Stimulated activated CD4-positive, alpha-beta T cell treated with anti-CD3 and anti-CD28 coated beads, Interleukin-15, amount 100 ng/mL, for 24 hours (primary cell): ENCODE data around the gene OXER1.
A peak's percentile ranks its signal among the peaks of the same experiment; 100 is the strongest.

Experiments
- DNase-seq: peaks from one replicate; pipeline ENCODE4 v3.0.0-alpha.2; 2020

OXER1 gene

DNA sequence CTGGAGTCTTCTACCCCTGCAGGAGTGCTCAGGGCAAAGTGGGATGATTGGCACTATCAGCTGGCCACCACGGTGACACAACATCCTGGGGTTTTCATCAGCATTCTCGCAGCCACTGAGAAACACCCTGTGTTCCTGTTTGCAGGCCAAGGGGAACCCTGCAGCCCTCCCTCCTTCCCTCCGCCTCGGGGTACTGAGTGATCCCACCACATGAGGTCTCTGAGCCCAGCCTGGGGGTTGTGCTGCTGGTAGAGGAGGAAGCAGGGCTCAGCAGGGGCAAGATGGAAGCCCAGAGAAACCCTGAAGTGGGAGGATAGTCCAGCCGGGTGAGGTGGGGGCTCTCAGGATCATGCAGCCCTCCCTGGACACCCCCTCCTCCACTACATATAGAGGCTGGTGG is at the start of gene OXER1:
Gene OXER1, minus strand, starts transcription at position 40 of the 400 bp plus-strand sequence. CDS start 73 bp downstream, outside the sequence.
- DNase-seq = no peak

DNA sequence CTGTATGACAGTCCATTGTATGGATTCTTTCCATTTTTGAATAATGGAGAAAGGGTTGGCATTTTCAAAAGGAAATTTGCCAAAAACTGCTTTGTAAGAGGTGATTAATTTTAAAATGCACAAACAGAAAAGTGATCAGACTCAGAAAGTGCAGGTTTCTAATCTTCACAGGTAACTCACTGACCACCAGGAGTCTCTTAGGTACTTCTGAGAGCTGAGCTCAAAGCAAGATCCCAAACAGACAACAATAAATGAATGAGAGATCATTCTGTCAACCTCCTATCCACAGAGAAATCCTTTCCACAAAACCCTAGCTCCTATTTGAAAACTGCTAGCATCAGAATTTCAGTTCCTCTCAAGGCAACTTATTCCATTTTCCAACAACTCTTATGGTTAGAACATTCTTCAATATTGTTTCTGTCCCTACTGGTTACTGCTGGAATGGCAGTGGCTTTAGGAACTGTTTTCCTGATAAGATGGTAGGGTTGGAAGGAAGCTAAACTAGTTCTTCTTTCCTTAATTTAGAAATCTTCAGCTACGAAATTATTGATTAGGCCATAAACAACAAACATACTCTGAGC is 49.1 kb upstream of the OXER1 start:
- DNase-seq = no peak

- DNase-seq = peak; percentile 62
These were observed 47.3 kb upstream of the OXER1 start for GRCh38 chr2:42810971-42811811.

DNA sequence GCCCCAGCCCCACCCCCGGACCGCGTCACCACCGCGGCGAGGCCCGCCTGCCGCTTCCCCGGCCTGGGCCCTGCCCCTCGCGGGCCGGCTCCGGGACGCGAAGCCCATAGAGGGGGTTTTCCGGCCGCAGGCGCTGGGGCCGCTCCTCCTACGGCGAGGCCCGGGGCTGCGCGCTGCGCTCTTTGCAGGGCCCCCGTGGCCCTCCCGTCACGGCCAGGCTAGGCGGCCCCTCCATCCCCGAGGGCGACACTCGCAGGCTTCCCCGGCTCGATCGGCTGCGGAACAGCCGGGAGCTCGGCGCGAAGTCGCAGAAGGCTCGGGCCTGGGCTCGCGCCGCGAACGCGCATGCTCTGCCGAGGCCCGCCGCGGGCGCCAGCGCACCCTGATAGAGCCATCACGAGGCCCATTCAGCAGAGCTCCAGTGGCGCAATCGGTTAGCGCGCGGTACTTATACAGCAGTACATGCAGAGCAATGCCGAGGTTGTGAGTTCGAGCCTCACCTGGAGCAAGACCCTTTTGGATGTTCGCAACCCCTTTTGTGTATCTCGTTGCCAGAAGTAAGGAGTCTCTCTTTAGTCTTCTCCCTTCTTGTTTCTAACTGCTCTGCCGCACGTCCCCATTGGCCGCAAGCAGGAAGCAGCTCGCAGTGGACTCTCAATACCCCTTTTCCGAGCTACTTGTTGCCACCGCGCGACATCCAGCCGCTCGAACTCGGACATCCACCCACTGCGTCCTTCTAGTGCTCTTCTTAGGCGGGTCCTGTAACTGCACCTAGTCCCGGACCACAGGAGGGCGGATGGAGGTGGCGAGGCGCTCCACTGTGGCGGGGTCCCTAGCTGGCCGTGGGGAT is 46.4 kb upstream of the OXER1 start:
- DNase-seq = peak; percentile 94

GRCh38 chr2:42809819-42810120 is 45.8 kb upstream of the OXER1 start:
- DNase-seq = peak; percentile 81

GRCh38 chr2:42809131-42809818 is 45.3 kb upstream of the OXER1 start:
- no peak for DNase-seq

- no peak for DNase-seq
These were observed 44.4 kb upstream of the OXER1 start for GRCh38 chr2:42808301-42808700.

DNA sequence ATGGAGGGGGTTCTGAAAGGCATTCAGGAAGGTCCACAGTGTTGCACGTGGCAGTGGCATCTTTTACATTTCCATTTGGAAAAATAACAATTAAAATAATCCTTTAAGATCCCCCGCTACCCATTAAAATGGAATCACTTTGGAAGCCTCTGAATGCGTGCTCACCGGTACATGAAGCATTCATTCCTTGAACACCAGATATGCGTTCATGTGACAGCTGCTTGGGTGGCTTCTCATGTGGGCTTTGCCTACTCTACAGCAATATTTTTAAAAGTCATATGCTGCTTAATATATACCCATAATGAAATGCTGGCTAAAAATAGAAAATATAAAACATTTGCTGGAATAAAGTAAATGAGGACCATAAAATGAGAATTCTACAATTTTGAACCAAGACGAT is 42.9 kb upstream of the OXER1 start:
- no peak for DNase-seq

- DNase-seq = no peak
These were observed 41.0 kb upstream of the OXER1 start for GRCh38 chr2:42804891-42805290.

- DNase-seq = no peak
These were observed 40.4 kb upstream of the OXER1 start for GRCh38 chr2:42804338-42804737.

DNA sequence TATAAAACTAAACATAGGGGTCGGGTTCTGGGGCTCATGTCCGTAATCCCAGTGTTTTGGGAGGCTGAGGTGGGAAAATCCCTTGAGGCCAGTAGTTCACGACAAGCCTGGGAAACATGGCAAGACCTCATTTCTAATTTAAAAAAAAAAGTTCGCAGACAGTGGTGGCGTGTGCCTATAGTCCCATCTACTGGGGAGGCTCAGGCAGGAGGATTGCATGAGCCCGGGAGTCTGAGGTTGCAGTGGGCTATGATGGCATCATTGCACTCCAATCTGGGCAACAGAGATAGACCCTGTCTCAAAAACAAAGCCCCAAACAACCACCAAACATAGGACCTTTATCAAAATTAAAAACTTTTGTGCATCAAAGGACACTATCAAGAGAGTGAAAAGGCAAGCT is 38.2 kb upstream of the OXER1 start:
- DNase-seq = no peak

DNA sequence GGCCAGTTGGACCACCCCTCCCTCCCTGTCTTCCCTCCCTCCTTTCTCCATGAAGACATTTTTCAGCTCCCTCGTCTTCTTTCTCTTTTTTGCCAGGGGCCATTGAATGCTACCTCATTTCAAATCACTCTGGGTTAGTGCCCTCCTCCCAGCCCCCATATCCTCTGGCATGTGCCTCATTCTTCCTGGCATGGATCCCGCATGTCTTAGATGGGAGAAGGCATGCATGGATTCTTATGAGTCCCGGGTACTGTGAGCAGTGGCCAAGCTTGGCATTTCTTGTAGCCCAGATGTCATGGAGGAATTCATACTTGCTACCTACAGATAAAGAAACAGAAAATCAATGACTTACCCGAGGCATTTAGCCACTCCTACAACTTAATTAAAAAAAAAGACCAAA is 37.4 kb upstream of the OXER1 start:
- DNase-seq = no peak

DNA sequence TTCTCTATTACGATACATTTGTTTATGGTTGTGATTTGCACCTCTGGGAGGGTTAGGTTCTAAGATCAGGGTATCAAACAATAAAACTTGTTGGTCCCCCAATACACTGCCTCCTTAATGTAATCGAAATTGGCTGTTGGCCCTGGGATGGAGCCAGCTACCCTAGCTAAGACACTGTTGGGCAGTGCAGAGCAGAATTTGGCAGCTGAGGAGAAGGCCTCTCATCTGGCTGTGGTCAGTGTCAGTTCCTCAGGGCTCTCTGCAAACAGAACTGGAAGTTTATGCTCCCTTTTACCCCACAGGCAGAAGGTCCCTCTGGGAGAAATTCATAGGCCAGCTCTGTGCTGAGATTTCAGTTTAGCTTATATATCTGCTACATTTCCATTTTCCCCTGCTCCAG is 37.0 kb upstream of the OXER1 start:
- no peak for DNase-seq

DNA sequence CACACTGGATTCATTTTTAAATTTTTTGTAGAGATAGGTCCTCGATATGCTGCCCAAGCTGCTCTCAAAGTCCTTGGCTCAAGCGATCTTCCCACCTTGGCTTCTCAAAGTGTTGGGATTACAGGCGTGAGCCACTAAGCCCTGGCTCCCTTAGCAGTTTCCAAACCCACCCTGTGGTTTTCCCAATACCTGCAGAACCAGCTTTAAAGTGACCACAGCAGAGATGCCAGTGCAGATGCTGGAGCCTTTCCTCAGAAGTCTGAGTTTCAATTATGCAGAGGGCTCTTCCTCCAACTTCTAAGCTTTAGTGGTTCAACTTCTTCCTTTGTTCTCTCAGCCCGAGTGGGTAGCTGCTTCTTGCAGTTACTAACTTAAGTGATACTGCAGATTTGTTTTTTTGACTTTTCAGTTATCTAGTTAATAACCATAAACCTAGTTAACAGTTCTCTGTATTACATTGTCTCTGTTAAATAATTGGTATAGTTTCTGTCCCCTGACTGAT is 36.6 kb upstream of the OXER1 start:
- no peak for DNase-seq

DNA sequence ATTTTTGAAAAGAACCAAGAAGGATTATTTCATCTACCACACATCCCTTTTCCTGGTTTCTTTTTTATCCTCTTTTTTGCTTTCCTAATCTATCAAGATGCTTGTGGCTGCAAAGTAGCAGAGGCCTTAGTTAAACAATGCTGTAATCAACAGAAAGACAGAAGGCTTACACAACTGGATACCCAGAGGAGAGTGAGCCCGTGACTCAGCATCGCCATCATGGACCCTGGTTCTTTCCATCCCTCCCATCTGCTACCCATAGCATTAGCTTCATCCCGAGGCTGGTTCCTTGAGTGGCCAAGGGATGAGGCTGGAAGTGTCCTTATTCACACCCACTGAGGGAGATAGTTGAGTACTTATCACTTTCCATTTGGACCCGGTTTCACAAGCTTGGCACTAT is 35.9 kb upstream of the OXER1 start:
- no peak for DNase-seq

GRCh38 chr2:42797281-42797680 is 33.3 kb upstream of the OXER1 start:
- no peak for DNase-seq

GRCh38 chr2:42796427-42797248 is 32.7 kb upstream of the OXER1 start:
- DNase-seq = no peak

DNA sequence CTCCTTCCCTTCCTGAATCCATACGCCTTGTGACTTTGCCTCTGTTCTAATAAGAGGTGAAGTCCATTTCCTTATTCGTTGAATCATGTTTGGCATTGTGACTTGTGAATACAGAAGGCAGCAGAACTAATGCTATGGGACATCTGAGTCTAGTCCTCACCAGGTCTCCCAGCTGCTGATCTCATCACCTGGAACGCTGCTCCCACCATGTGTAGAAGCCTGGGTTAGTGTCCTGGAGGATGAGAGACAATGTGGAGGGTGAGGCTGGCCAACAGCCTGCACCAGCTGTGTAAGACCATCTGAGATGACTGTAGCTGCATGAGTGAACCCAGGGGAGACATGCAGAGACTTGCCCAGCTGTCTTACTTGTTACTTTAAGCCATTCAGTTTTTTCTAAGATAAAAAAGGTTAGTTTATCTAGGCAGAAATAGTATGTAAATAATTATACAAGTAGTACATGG is 31.9 kb upstream of the OXER1 start:
- DNase-seq = no peak

DNA sequence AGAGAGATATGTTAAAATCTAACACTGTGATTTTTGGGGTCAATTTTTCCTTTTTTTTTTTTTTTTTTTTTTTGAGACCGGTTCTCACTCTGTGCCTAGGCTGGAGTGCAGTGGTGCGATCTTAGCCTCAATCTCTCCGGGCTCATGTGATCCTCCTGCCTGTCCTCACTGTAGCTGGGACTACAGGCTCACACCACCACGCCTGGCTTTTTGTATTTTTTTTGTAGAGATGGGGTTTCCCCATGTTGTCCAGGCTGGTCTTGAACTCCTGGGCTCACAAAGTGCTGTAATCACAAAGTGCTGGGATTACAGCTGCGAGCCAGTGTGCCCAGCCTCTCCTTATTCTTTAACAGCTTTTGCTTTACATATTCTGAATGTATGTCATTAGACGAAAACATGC is 31.3 kb upstream of the OXER1 start:
- no peak for DNase-seq

- no peak for DNase-seq
These were observed 30.5 kb upstream of the OXER1 start for GRCh38 chr2:42794271-42795046.
